Esophagus muscularis mucosa (tissue), 3 donors: Measurements from ENCODE around the gene PCARE.

Experiments
- POLR2AphosphoS5 ChIP-seq, 2 donors: sonication (generic); formaldehyde crosslinking; IDR thresholded peaks; one replicate each; pipeline ENCODE4 v1.6.1; 2017; ENCODE audit warnings: antibody characterized with exemption in 2 of 2
- TF ChIP-seq, protein P1 (sequence below), 3 experiments: fragments of 200-600 bp in 2 of 3; fragments of 450-650 bp in 1 of 3; sonication (generic) in 2 of 3; IDR thresholded peaks; one replicate each; pipeline ENCODE4 v1.5.1; 2017 to 2019; ENCODE audit warnings: antibody characterized with exemption in 3 of 3, mild to moderate bottlenecking in 2 of 3, moderate library complexity in 1 of 3

DNA sequence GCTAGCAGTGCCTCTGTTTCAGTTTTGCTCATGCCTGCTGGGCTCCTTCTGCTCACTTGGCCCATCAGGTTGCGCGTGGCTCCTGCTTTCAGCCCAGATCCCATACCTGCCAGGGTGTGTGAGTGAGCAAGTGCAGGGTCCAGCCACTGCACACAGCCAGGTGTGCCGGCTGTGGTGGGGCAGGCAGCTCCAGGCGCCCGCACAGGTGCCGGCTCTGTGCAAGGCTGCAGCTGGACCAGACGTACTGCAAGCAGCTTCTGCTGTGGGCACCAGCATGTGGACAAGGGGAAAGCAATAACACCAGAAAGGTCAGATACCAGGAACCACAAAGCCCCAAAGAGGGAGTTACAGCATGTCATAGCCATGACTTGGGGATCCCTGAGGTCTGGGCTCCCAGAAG, 5.6 kb upstream of the PCARE start:
- TF ChIP-seq, protein P1, sequence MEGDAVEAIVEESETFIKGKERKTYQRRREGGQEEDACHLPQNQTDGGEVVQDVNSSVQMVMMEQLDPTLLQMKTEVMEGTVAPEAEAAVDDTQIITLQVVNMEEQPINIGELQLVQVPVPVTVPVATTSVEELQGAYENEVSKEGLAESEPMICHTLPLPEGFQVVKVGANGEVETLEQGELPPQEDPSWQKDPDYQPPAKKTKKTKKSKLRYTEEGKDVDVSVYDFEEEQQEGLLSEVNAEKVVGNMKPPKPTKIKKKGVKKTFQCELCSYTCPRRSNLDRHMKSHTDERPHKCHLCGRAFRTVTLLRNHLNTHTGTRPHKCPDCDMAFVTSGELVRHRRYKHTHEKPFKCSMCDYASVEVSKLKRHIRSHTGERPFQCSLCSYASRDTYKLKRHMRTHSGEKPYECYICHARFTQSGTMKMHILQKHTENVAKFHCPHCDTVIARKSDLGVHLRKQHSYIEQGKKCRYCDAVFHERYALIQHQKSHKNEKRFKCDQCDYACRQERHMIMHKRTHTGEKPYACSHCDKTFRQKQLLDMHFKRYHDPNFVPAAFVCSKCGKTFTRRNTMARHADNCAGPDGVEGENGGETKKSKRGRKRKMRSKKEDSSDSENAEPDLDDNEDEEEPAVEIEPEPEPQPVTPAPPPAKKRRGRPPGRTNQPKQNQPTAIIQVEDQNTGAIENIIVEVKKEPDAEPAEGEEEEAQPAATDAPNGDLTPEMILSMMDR (IDR thresholded peaks at IDR 0.05), result no peak
- TF ChIP-seq POLR2AphosphoS5 (IDR thresholded peaks at IDR 0.05), result no peak
